Measurements from ENCODE around the gene AGO3. TPM values are rescaled to one million over a fixed set of nuclear protein-coding genes. Genes with fewer than 3 reads are reported as not detected.

AGO3 gene
- total and polyA plus RNA-seq, 2 experiments from 2014 or later = 19.2 to 27.3 TPM

- Mint-ChIP-seq H3K36me3 (ENCODE audit: low read depth) (no peaks in the 10 kb centered on the region; the same call in 2 of the 3 replicates), H3K4me3 (peak overlapping the region; percentile 64; the same call in 1 of the 3 replicates), H3K9me3 (no peaks in the 10 kb centered on the region), H3K4me1 (peaks cover 40% of the 10 kb centered on the region), H3K27ac (no peak overlapping the region), H3K27me3 (ENCODE audit: insufficient read depth, low read depth, poor library complexity) (peaks cover 13% of the 10 kb centered on the region)
- no peak overlapping the region for H3K27ac ChIP-seq (ENCODE audit: low read depth)
- peaks cover 16% of the 10 kb centered on the region; the same call in 1 of the 2 replicates for H3F3A ChIP-seq (replicated peaks; ENCODE audit: low read depth)
- H3K4me1 ChIP-seq (ENCODE audit: insufficient read depth) = peaks cover 25% of the 10 kb centered on the region
- no peak overlapping the region for H3K4me3 ChIP-seq
- no peak for DNase-seq (ENCODE audit: low spot score)
- no peak overlapping the region for H3K4me2 ChIP-seq
- no peaks in the 10 kb centered on the region for H3K9me2 ChIP-seq (ENCODE audit: insufficient read depth)
- ATAC-seq = no peak
- peaks cover 18% of the 10 kb centered on the region; the same call in 1 of the 2 replicates for H4K20me1 ChIP-seq (replicated peaks; ENCODE audit: insufficient read depth)
- H3K79me2 ChIP-seq (replicated peaks; ENCODE audit: insufficient read depth) = peaks cover 31% of the 10 kb centered on the region
- no peak overlapping the region for H2AFZ ChIP-seq
- H3K36me3 ChIP-seq (ENCODE audit: insufficient read depth) = no peaks in the 10 kb centered on the region
- TF ChIP-seq EZH2 (IDR thresholded peaks at IDR 0.05; ENCODE audit: low read depth, unreplicated experiment) (no peak), EZH2phosphoT487 (IDR thresholded peaks at IDR 0.05; ENCODE audit: unreplicated experiment) (no peak), REST (IDR thresholded peaks at IDR 0.05; ENCODE audit: unreplicated experiment) (peak; percentile 50)
- H3K27me3 ChIP-seq (ENCODE audit: insufficient read depth) = no peaks in the 10 kb centered on the region
Observed at GRCh38 chr1:35881850-35882273, 49.0 kb upstream of the AGO3 start.

- peak overlapping the region; percentile 64 for H3K4me3 Mint-ChIP-seq
- Histone ChIP-seq H2AFZ (peak overlapping the region; percentile 97), H3K36me3 (ENCODE audit: insufficient read depth) (no peaks in the 10 kb centered on the region), H3K9me2 (ENCODE audit: insufficient read depth) (no peaks in the 10 kb centered on the region), H3K27ac (ENCODE audit: low read depth) (no peak overlapping the region), H3K79me2 (replicated peaks; ENCODE audit: insufficient read depth) (peaks cover 38% of the 10 kb centered on the region), H3K4me1 (ENCODE audit: insufficient read depth) (peaks cover 32% of the 10 kb centered on the region), H3K27me3 (ENCODE audit: insufficient read depth) (no peaks in the 10 kb centered on the region), H3F3A (replicated peaks; ENCODE audit: low read depth) (peaks cover 16% of the 10 kb centered on the region; the same call in 1 of the 2 replicates), H3K4me2 (peak overlapping the region; percentile 73), H4K20me1 (replicated peaks; ENCODE audit: insufficient read depth) (peaks cover 22% of the 10 kb centered on the region), H3K4me3 (peak overlapping the region; percentile 98)
- no peaks in the 10 kb centered on the region; the same call in 2 of the 3 replicates for H3K36me3 Mint-ChIP-seq (ENCODE audit: low read depth)
- no peaks in the 10 kb centered on the region for H3K9me3 Mint-ChIP-seq
- no peak for DNase-seq (ENCODE audit: low spot score)
- no peak for TF ChIP-seq NANOG (IDR thresholded peaks at IDR 0.05; ENCODE audit: borderline replicate concordance)
- no peak for TF ChIP-seq CTCF (conservative IDR thresholded peaks at IDR 0.05; ENCODE audit: low read depth in 2 of 2)
- TF ChIP-seq STAT1 (IDR thresholded peaks at IDR 0.05; ENCODE audit: unreplicated experiment) = no peak
- no peak for TF ChIP-seq ZNF331 (CRISPR knock-in tag; IDR thresholded peaks at IDR 0.05; ENCODE audit: low read depth)
- peaks cover 16% of the 10 kb centered on the region for H3K27me3 Mint-ChIP-seq (ENCODE audit: insufficient read depth, low read depth, poor library complexity)
- H3K4me1 Mint-ChIP-seq = peaks cover 47% of the 10 kb centered on the region
- no peak for ATAC-seq
- no peak overlapping the region for H3K27ac Mint-ChIP-seq
Observed at GRCh38 chr1:35882586-35882944, 48.3 kb upstream of the AGO3 start.
